Measurements from ENCODE around the gene CNBD2.

Gene CNBD2

GRCh38 chr20:35974256-35974655, 5.9 kb downstream of the CNBD2 start:
- TF ChIP-seq TAF1 (IDR thresholded peaks at IDR 0.05; ENCODE audit: borderline replicate concordance, insufficient read depth, low read length) (no peak), POLR2AphosphoS5 (IDR thresholded peaks at IDR 0.05; ENCODE audit: low read depth, low read length) (no peak), FOXP2 (optimal IDR thresholded peaks at IDR 0.05; ENCODE audit: borderline replicate concordance, extremely low read depth, extremely low read length, insufficient read depth) (no peak), SIN3A (IDR thresholded peaks at IDR 0.05; ENCODE audit: borderline replicate concordance, insufficient read depth, low read length) (no peak)
- TF ChIP-seq, protein P1, sequence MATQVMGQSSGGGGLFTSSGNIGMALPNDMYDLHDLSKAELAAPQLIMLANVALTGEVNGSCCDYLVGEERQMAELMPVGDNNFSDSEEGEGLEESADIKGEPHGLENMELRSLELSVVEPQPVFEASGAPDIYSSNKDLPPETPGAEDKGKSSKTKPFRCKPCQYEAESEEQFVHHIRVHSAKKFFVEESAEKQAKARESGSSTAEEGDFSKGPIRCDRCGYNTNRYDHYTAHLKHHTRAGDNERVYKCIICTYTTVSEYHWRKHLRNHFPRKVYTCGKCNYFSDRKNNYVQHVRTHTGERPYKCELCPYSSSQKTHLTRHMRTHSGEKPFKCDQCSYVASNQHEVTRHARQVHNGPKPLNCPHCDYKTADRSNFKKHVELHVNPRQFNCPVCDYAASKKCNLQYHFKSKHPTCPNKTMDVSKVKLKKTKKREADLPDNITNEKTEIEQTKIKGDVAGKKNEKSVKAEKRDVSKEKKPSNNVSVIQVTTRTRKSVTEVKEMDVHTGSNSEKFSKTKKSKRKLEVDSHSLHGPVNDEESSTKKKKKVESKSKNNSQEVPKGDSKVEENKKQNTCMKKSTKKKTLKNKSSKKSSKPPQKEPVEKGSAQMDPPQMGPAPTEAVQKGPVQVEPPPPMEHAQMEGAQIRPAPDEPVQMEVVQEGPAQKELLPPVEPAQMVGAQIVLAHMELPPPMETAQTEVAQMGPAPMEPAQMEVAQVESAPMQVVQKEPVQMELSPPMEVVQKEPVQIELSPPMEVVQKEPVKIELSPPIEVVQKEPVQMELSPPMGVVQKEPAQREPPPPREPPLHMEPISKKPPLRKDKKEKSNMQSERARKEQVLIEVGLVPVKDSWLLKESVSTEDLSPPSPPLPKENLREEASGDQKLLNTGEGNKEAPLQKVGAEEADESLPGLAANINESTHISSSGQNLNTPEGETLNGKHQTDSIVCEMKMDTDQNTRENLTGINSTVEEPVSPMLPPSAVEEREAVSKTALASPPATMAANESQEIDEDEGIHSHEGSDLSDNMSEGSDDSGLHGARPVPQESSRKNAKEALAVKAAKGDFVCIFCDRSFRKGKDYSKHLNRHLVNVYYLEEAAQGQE (IDR thresholded peaks at IDR 0.05; ENCODE audit: insufficient read depth in 1 of 2, low read depth in 2 of 2, low read length in 2 of 2) = no peak

DNA sequence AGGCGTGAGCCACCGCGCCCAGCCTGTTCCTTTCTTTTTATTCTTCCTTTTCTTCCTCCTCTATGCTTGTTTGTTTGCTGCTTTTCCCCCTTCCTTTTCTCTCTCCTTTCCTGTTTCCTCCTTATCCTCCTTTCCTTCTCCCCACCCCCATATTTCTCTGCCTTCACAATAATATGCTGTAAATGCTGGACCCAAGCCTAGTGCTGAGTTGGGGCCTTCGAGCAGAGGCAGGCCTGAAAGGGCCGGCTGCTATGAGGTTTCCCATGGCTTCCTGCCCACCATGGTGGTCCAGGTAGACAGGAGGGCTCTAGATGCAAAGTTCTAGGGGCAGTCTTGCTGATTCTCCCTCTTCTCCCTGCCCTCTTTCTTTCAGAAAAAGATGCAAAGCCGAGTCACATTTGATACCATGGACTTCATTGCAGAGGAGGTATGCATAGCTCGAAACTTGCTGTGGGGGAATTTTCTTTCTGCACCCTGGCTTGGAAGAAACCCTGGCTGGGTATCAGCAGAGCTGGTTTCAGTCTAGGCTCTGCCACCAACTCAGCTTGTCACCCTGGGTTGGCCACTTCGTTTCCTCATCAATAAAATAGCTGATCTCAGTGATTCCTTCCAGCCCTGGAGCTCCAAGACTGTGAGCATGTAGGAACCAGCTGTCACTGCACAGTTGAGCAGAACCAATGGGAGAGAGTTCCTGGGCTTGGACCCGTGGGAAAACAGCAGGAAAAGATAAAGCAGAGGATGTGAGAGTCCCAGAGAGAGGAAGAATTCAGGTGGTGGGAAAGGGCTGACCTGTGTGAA, 7.4 kb downstream of the CNBD2 start:
- no peak for TF ChIP-seq SIN3A (IDR thresholded peaks at IDR 0.05; ENCODE audit: borderline replicate concordance, insufficient read depth, low read length)
- TF ChIP-seq FOXP2 (optimal IDR thresholded peaks at IDR 0.05; ENCODE audit: borderline replicate concordance, extremely low read depth, extremely low read length, insufficient read depth) = no peak
- TF ChIP-seq TAF1 (IDR thresholded peaks at IDR 0.05; ENCODE audit: borderline replicate concordance, insufficient read depth, low read length) = no peak
- no peak for TF ChIP-seq POLR2AphosphoS5 (IDR thresholded peaks at IDR 0.05; ENCODE audit: low read depth, low read length)
- TF ChIP-seq, protein P1 (IDR thresholded peaks at IDR 0.05; ENCODE audit: insufficient read depth in 1 of 2, low read depth in 2 of 2, low read length in 2 of 2) = no peak

DNA sequence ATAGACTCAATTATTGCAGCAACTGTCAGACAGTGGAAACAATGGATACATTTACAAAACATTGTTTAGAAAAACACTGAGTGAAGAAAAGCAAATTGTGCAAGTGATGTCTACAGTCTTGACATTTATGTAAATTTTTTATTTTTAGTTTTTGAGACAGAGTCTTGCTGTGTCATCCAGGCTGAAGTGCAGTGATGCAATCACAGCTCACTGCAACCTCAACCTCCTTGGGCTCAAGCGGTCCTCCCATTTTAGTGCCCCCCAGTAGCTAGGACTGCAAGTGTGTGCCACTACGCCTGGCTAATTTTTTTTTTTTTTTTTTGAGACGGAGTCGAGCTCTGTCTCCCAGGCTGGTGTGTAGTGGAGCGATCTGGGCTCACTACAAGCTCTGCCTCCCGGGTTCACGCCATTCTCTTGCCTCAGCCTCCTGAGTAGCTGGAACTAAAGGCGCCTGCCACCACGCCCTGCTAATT, 9.7 kb downstream of the CNBD2 start:
- TF ChIP-seq, protein P1 (IDR thresholded peaks at IDR 0.05; ENCODE audit: insufficient read depth in 1 of 2, low read depth in 2 of 2, low read length in 2 of 2) = no peak
- TF ChIP-seq SIN3A (IDR thresholded peaks at IDR 0.05; ENCODE audit: borderline replicate concordance, insufficient read depth, low read length) (no peak), FOXP2 (optimal IDR thresholded peaks at IDR 0.05; ENCODE audit: borderline replicate concordance, extremely low read depth, extremely low read length, insufficient read depth) (no peak), TAF1 (IDR thresholded peaks at IDR 0.05; ENCODE audit: borderline replicate concordance, insufficient read depth, low read length) (no peak), POLR2AphosphoS5 (IDR thresholded peaks at IDR 0.05; ENCODE audit: low read depth, low read length) (no peak)

- no peak for TF ChIP-seq POLR2AphosphoS5 (IDR thresholded peaks at IDR 0.05; ENCODE audit: low read depth, low read length)
- no peak for TF ChIP-seq FOXP2 (optimal IDR thresholded peaks at IDR 0.05; ENCODE audit: borderline replicate concordance, extremely low read depth, extremely low read length, insufficient read depth)
- TF ChIP-seq, protein P1 (IDR thresholded peaks at IDR 0.05; ENCODE audit: insufficient read depth in 1 of 2, low read depth in 2 of 2, low read length in 2 of 2) = no peak
- no peak for TF ChIP-seq SIN3A (IDR thresholded peaks at IDR 0.05; ENCODE audit: borderline replicate concordance, insufficient read depth, low read length)
Observed at GRCh38 chr20:35979544-35979943, 11.2 kb downstream of the CNBD2 start.

Measured in PFSK-1 (cell line).